ENCODE results near the gene ATOSA. TPM values are rescaled to one million over a fixed set of nuclear protein-coding genes. Genes with fewer than 3 reads are reported as not detected.

Gene ATOSA
- total RNA-seq, 1 experiment from 2014 or later, result 4.7 TPM

DNA sequence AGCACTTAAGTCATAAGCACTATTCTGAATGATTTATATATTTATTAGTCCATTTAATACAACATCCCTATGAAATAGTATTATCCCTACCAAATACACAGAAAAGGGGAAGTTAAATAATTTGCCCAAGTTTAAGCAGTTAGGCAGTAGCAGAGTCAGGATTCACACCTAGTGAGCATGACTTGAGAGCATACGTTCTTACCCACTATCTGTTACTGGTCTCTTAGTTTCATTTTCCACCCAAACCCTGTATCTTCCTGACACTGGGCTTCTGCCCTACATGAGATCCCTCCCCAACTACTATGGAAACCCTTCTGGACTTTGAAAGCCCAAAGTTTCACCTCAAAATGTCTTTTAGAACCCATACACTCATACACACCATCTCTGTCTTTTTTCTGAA is 4.4 kb upstream of the ATOSA start (continued):
- TF ChIP-seq, protein P1, sequence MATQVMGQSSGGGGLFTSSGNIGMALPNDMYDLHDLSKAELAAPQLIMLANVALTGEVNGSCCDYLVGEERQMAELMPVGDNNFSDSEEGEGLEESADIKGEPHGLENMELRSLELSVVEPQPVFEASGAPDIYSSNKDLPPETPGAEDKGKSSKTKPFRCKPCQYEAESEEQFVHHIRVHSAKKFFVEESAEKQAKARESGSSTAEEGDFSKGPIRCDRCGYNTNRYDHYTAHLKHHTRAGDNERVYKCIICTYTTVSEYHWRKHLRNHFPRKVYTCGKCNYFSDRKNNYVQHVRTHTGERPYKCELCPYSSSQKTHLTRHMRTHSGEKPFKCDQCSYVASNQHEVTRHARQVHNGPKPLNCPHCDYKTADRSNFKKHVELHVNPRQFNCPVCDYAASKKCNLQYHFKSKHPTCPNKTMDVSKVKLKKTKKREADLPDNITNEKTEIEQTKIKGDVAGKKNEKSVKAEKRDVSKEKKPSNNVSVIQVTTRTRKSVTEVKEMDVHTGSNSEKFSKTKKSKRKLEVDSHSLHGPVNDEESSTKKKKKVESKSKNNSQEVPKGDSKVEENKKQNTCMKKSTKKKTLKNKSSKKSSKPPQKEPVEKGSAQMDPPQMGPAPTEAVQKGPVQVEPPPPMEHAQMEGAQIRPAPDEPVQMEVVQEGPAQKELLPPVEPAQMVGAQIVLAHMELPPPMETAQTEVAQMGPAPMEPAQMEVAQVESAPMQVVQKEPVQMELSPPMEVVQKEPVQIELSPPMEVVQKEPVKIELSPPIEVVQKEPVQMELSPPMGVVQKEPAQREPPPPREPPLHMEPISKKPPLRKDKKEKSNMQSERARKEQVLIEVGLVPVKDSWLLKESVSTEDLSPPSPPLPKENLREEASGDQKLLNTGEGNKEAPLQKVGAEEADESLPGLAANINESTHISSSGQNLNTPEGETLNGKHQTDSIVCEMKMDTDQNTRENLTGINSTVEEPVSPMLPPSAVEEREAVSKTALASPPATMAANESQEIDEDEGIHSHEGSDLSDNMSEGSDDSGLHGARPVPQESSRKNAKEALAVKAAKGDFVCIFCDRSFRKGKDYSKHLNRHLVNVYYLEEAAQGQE (IDR thresholded peaks at IDR 0.05; ENCODE audit: low read depth), result no peak
- TF ChIP-seq, protein P2, sequence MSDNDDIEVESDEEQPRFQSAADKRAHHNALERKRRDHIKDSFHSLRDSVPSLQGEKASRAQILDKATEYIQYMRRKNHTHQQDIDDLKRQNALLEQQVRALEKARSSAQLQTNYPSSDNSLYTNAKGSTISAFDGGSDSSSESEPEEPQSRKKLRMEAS (IDR thresholded peaks at IDR 0.05), result no peak
- TF ChIP-seq YY1 (IDR thresholded peaks at IDR 0.05; ENCODE audit: extremely low read depth, insufficient replicate concordance, low read depth, low read length) (no peak), POLR2A (IDR thresholded peaks at IDR 0.05; ENCODE audit: borderline replicate concordance, extremely low read depth, insufficient read depth, insufficient read length) (no peak), POLR2AphosphoS5 (IDR thresholded peaks at IDR 0.05; ENCODE audit: low read depth, low read length) (no peak), CEBPB (IDR thresholded peaks at IDR 0.05; ENCODE audit: low read depth) (no peak), CBX3 (IDR thresholded peaks at IDR 0.05; ENCODE audit: low read depth) (no peak), ZNF274 (IDR thresholded peaks at IDR 0.05; ENCODE audit: low read depth, low read length) (no peak)
- TF ChIP-seq, protein P3, sequence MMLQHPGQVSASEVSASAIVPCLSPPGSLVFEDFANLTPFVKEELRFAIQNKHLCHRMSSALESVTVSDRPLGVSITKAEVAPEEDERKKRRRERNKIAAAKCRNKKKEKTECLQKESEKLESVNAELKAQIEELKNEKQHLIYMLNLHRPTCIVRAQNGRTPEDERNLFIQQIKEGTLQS (IDR thresholded peaks at IDR 0.05), result no peak

DNA sequence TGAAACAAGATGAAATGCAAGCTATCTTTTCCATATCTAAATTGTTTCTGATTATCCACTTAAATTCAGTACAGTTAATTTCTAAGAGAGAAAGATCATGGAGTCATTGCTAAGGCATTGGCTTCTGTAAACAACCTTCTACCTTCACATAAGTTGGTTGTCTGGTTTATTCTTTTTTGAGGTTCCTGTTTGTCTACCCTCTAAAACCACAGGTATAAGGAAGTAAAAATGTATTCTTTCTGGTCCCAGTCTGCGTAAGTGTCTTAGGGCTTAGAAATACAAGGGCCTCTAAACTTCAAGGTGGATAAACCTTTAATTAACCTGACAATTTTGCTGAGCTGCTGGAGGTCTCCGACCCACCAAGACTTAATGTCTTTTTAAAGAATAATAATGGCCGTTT is 3.6 kb upstream of the ATOSA start:
- Histone ChIP-seq H4K20me1 (ENCODE audit: insufficient read depth) (no peaks in the 10 kb centered on the region), H3K9ac (ENCODE audit: low read length) (no peak overlapping the region), H3K27ac (ENCODE audit: low read depth, low read length) (no peak overlapping the region), H3K4me2 (ENCODE audit: low read length) (no peak overlapping the region), H2AFZ (ENCODE audit: low read depth, low read length, poor library complexity, severe bottlenecking) (no peak overlapping the region), H3K4me1 (ENCODE audit: control insufficient read depth in 1 of 2, insufficient read depth in 2 of 2, low read length in 2 of 2) (peaks cover 2 to 7% of the 10 kb centered on the region in 2 experiments; a peak in 3 of 4 replicates), H3K9me3 (ENCODE audit: control insufficient read depth in 1 of 2, insufficient read depth in 1 of 2, low read depth in 1 of 2, low read length in 2 of 2) (no peaks in the 10 kb centered on the region), H3K27me3 (ENCODE audit: insufficient read depth, low read length) (no peaks in the 10 kb centered on the region), H3K79me2 (ENCODE audit: insufficient read depth, low read length) (no peaks in the 10 kb centered on the region), H3K36me3 (ENCODE audit: control insufficient read depth in 1 of 2, insufficient read depth in 2 of 2, low read length in 2 of 2) (no peaks in the 10 kb centered on the region), H3K4me3 (replicated peaks in 1 of 2; ENCODE audit: low read depth in 1 of 2, low read length in 2 of 2) (no peak overlapping the region), H3K9me2 (ENCODE audit: insufficient read depth) (no peaks in the 10 kb centered on the region)
- ChIA-PET CTCF (no interaction called here), RAD21 (ENCODE audit: low non-redundant PET in 1 of 2, low total read pairs in 2 of 2, uncharacterized antibody in 2 of 2, unreplicated experiment in 2 of 2) (no interaction called here), POLR2A (interaction anchor here (1.6 kb wide), 1 partner anchor 387 kb away, joined by 3 read pairs; the partner anchor contains the start of gene MYO5C)
- ATAC-seq, result no peak
- intact Hi-C loops (cut with micrococcal nuclease), result no loop called here
- TF ChIP-seq JUND (IDR thresholded peaks at IDR 0.05) (no peak), ZNF274 (IDR thresholded peaks at IDR 0.05; ENCODE audit: low read depth, low read length) (no peak), TCF7L2 (IDR thresholded peaks at IDR 0.05; ENCODE audit: borderline replicate concordance, extremely low read depth, insufficient read depth, insufficient read length) (no peak)
- TF ChIP-seq, protein P3 (IDR thresholded peaks at IDR 0.05), result no peak
- TF ChIP-seq, protein P4, sequence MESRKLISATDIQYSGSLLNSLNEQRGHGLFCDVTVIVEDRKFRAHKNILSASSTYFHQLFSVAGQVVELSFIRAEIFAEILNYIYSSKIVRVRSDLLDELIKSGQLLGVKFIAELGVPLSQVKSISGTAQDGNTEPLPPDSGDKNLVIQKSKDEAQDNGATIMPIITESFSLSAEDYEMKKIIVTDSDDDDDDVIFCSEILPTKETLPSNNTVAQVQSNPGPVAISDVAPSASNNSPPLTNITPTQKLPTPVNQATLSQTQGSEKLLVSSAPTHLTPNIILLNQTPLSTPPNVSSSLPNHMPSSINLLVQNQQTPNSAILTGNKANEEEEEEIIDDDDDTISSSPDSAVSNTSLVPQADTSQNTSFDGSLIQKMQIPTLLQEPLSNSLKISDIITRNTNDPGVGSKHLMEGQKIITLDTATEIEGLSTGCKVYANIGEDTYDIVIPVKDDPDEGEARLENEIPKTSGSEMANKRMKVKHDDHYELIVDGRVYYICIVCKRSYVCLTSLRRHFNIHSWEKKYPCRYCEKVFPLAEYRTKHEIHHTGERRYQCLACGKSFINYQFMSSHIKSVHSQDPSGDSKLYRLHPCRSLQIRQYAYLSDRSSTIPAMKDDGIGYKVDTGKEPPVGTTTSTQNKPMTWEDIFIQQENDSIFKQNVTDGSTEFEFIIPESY (IDR thresholded peaks at IDR 0.05; ENCODE audit: extremely low read depth, insufficient replicate concordance, low read length), result no peak
- TF ChIP-seq, protein P1 (IDR thresholded peaks at IDR 0.05; ENCODE audit: low read depth), result no peak
- BruUV-seq (replicated peaks), result no TSS peak
- no peak for DNase-seq (ENCODE audit: low read depth, low spot score)
